SK-N-SH (cell line): ENCODE results near the gene XRCC3. TPM values are rescaled to one million over a fixed set of nuclear protein-coding genes. Genes with fewer than 3 reads are reported as not detected.

Source experiments
- CTCF ChIA-PET: fragments of 300-600, 350-600 bp; formaldehyde crosslinking; extraction: SDS; loops from one replicate; lab custom pipeline; 2021; lab: Yijun Ruan, JAX
- POLR2A ChIA-PET: fragments of 350-600 bp; sonication (Branson Sonifier 250); formaldehyde crosslinking; extraction: SDS; loops from one replicate; lab custom pipeline; 2020; ENCODE audit warnings: antibody characterized with exemption, inconsistent platforms; lab: Yijun Ruan, JAX
- DNase-seq: peaks from one replicate; pipeline ENCODE4 v3.0.0; 2012
- H2AFZ ChIP-seq: fragments of 200-600 bp; sonication (generic); 2 replicates; pipeline ENCODE4 v1.8.1; 2016; ENCODE audit warnings: antibody characterized with exemption, mild to moderate bottlenecking, low read depth
- H3F3A ChIP-seq: fragments of 200-600 bp; sonication (generic); replicated peaks from 2 replicates; pipeline ENCODE3; 2016; ENCODE audit warnings: antibody characterized with exemption, mild to moderate bottlenecking; ENCODE audit not compliant: insufficient read depth
- H3K27ac ChIP-seq, 2 experiments: fragments of 200-500 bp in 1 of 2; fragments of 200-600 bp in 1 of 2; sonication (Bioruptor generic) in 1 of 2; sonication (generic), shearing (Covaris generic) in 1 of 2; 2 replicates each; pipeline versions ENCODE4 v1.5.1 to v1.6.1; 2014 to 2016; ENCODE audit warnings: low read depth in 2 of 2, inconsistent platforms in 1 of 2, low read length in 1 of 2, mild to moderate bottlenecking in 1 of 2, mixed read lengths in 1 of 2
- H3K27me3 ChIP-seq: fragments of 200-600 bp; sonication (generic), shearing (Covaris generic); 2 replicates; pipeline ENCODE4 v1.6.1; 2016; ENCODE audit warnings: mixed run types; ENCODE audit not compliant: insufficient read depth
- H3K36me3 ChIP-seq, 2 experiments: fragments of 200-500 bp in 1 of 2; fragments of 200-600 bp in 1 of 2; sonication (Bioruptor generic) in 1 of 2; sonication (generic) in 1 of 2; replicated peaks in 1 of 2; 2 replicates each; pipeline versions ENCODE3 to v1.5.1; 2014 to 2016; ENCODE audit warnings: low read length in 1 of 2, mild to moderate bottlenecking in 1 of 2; ENCODE audit not compliant: insufficient read depth in 2 of 2, control insufficient read depth in 1 of 2
- H3K4me1 ChIP-seq, 2 experiments: fragments of 200-500 bp in 1 of 2; fragments of 200-600 bp in 1 of 2; sonication (Bioruptor generic) in 1 of 2; sonication (generic), shearing (Covaris generic) in 1 of 2; 2 replicates each; pipeline versions ENCODE4 v1.5.1 to v1.6.1; 2014 to 2016; ENCODE audit warnings: low read depth in 1 of 2, low read length in 1 of 2, mixed run types in 1 of 2; ENCODE audit not compliant: insufficient read depth in 2 of 2, control insufficient read depth in 1 of 2
- H3K4me2 ChIP-seq: fragments of 200-600 bp; sonication (generic), shearing (Covaris generic); 2 replicates; pipeline ENCODE4 v1.6.1; 2017; ENCODE audit warnings: mixed run types
- H3K4me3 ChIP-seq, 2 experiments: fragments of 200-500 bp in 1 of 2; fragments of 200-600 bp in 1 of 2; sonication (Bioruptor generic) in 1 of 2; sonication (generic), shearing (Covaris generic) in 1 of 2; 2 replicates each; pipeline versions ENCODE4 v1.5.1 to v1.8.1; 2014 to 2016; ENCODE audit warnings: low read depth in 2 of 2, inconsistent platforms in 1 of 2, low read length in 1 of 2, mild to moderate bottlenecking in 1 of 2, mixed read lengths in 1 of 2, moderate library complexity in 1 of 2
- H3K79me2 ChIP-seq: fragments of 200-600 bp; sonication (generic); 2 replicates; pipeline ENCODE4 v1.8.1; 2017; ENCODE audit warnings: mild to moderate bottlenecking; ENCODE audit not compliant: insufficient read depth
- H3K9ac ChIP-seq: fragments of 200-600 bp; sonication (generic); 2 replicates; pipeline ENCODE4 v1.6.1; 2017; ENCODE audit warnings: mixed run types
- H3K9me2 ChIP-seq: fragments of 200-600 bp; sonication (generic); 2 replicates; pipeline ENCODE4 v1.6.1; 2017; ENCODE audit warnings: mixed run types
- H3K9me3 ChIP-seq: fragments of 200-600 bp; sonication (generic); 2 replicates; pipeline ENCODE4 v1.6.1; 2017; ENCODE audit warnings: mixed run types, mild to moderate bottlenecking, moderate library complexity
- H4K20me1 ChIP-seq: fragments of 200-600 bp; sonication (generic); 2 replicates; pipeline ENCODE4 v1.6.1; 2017; ENCODE audit warnings: mild to moderate bottlenecking, mixed run types; ENCODE audit not compliant: insufficient read depth
- ELF1 ChIP-seq: IDR thresholded peaks from 2 replicates; pipeline ENCODE4 v1.4.0; 2012
- EP300 ChIP-seq, 2 experiments: IDR thresholded peaks; 2 replicates each; pipeline versions ENCODE4 v1.4.0 to v1.6.1; 2012; ENCODE audit warnings: borderline replicate concordance in 1 of 2, low read depth in 1 of 2, low read length in 1 of 2
- EZH2phosphoT487 ChIP-seq: fragments of 200-600 bp; sonication (generic); IDR thresholded peaks from 2 replicates; pipeline ENCODE4 v1.6.1; 2017; ENCODE audit warnings: low read depth, mixed run types, mild to moderate bottlenecking, antibody characterized with exemption, moderate library complexity, borderline replicate concordance
- FOSL2 ChIP-seq: IDR thresholded peaks from 2 replicates; pipeline ENCODE4 v1.4.0; 2012; ENCODE audit warnings: low read depth, mild to moderate bottlenecking, moderate library complexity, borderline replicate concordance
- FOXM1 ChIP-seq: IDR thresholded peaks from 2 replicates; pipeline ENCODE4 v1.4.0; 2012; ENCODE audit warnings: low read depth, mild to moderate bottlenecking
- GABPA ChIP-seq: IDR thresholded peaks from 2 replicates; pipeline ENCODE4 v1.4.0; 2012; ENCODE audit warnings: low read depth, mild to moderate bottlenecking
- JUND ChIP-seq: IDR thresholded peaks from 2 replicates; pipeline ENCODE4 v1.4.0; 2012
- MEF2A ChIP-seq: IDR thresholded peaks from 2 replicates; pipeline ENCODE4 v1.4.0; 2012; ENCODE audit warnings: low read depth, borderline replicate concordance
- NFIC ChIP-seq: IDR thresholded peaks from 2 replicates; pipeline ENCODE4 v1.4.0; 2012; ENCODE audit warnings: borderline replicate concordance
- POLR2AphosphoS5 ChIP-seq: IDR thresholded peaks from 2 replicates; pipeline ENCODE4 v1.6.1; 2012; ENCODE audit warnings: low read depth, low read length
- RFX5 ChIP-seq: IDR thresholded peaks from 2 replicates; pipeline ENCODE4 v1.6.1; 2012; ENCODE audit warnings: mild to moderate bottlenecking, improper control_type of control experiment, low read length
- RXRA ChIP-seq: IDR thresholded peaks from 2 replicates; pipeline ENCODE4 v1.4.0; 2012; ENCODE audit warnings: low read depth, mild to moderate bottlenecking, borderline replicate concordance
- SIN3A ChIP-seq: IDR thresholded peaks from 2 replicates; pipeline ENCODE4 v1.6.1; 2012; ENCODE audit warnings: low read depth, mild to moderate bottlenecking, low read length, moderate library complexity, borderline replicate concordance
- TAF1 ChIP-seq: IDR thresholded peaks from 2 replicates; pipeline ENCODE4 v1.6.1; 2012; ENCODE audit warnings: low read depth, mild to moderate bottlenecking, low read length, moderate library complexity, borderline replicate concordance
- TCF12 ChIP-seq: IDR thresholded peaks from 2 replicates; pipeline ENCODE4 v1.4.0; 2012
- TEAD4 ChIP-seq: IDR thresholded peaks from 2 replicates; pipeline ENCODE4 v1.4.0; 2012; ENCODE audit warnings: mild to moderate bottlenecking, borderline replicate concordance; ENCODE audit not compliant: insufficient read depth
- YY1 ChIP-seq: IDR thresholded peaks from 2 replicates; pipeline ENCODE4 v1.4.0; 2012; ENCODE audit warnings: low read depth, mild to moderate bottlenecking
- WGBS: methylation state at CpG from one replicate; pipeline ENCODE4 v1.1.6; 2017; ENCODE audit warnings: low lambda C conversion rate; 5-methylcytosine and 5-hydroxymethylcytosine counted together
- polyA plus RNA-seq, 3 experiments: library from polyadenylated mRNA; depleted of rRNA; stranded (reverse); fragments of >200 nt; gene quantifications; 2 replicates each; pipeline ENCODE4 v1.2.3, GENCODE V29; 2012
- TF ChIP-seq, protein P1 (sequence below): fragments of 150-350 bp; IDR thresholded peaks from 2 replicates; pipeline ENCODE4 v1.6.1; 2017; ENCODE audit warnings: antibody characterized with exemption, low read length, low read depth, borderline replicate concordance
- TF ChIP-seq, protein P2 (sequence below): IDR thresholded peaks from 2 replicates; pipeline ENCODE4; 2012
- TF ChIP-seq, protein P3 (sequence below): IDR thresholded peaks from 2 replicates; pipeline ENCODE4 v1.6.1; 2012; ENCODE audit warnings: mild to moderate bottlenecking, low read depth, low read length, moderate library complexity
- TF ChIP-seq, protein P4 (sequence below): IDR thresholded peaks from 2 replicates; pipeline ENCODE4 v1.4.0; 2012; ENCODE audit warnings: low read depth, borderline replicate concordance

XRCC3 gene
- polyA plus RNA-seq, 1 of the 3 experiments (the other 2 are of a cell fraction) = 11.7 TPM

DNA sequence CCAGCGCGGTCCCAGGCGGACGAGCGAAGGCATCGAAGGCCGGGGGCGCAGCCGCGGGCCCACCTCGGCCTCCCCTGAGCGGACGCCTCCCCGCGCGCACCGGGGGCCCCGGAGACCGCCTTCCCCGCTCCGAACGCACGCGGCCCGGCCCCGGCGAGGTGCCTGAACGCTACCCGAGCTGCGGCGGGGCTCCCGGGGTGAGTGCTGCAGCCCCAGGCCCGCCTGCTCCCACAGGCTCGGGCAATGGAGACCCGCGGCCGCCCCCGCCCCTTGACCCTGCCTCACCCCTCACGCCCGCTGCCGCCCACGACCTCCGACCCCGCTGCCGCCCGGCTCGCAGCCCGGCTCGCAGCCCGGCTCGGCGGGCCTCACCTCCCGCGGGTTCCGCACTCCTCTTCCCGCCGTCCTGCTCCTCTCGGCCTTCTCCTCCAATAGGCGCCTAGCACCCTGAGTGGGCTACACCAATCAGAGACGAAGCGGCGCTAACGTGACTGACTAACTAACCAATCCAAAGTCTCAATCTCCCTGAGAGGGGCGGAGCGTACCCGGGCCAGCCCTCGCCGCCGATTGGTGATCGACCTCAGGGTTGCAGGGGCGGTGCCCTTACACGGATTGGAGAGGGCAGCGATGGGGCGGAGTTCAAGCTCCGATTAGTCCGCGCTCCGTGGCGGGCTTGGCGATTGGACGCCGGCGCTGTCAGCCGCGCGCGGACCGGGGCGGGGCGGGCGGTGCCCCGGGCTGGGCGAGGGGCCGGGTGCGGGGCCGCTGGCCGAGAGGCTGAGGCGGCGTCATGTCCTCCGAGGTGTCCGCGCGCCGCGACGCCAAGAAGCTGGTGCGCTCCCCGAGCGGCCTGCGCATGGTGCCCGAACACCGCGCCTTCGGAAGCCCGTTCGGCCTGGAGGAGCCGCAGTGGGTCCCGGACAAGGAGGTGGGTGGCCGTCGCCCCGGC lies at the start of gene XRCC3, which contains the start of gene ZFYVE21 (continued):
- TF ChIP-seq, protein P1, sequence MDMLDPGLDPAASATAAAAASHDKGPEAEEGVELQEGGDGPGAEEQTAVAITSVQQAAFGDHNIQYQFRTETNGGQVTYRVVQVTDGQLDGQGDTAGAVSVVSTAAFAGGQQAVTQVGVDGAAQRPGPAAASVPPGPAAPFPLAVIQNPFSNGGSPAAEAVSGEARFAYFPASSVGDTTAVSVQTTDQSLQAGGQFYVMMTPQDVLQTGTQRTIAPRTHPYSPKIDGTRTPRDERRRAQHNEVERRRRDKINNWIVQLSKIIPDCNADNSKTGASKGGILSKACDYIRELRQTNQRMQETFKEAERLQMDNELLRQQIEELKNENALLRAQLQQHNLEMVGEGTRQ = peak; percentile 42; the same call in 1 of the 2 replicates
- no peak for TF ChIP-seq JUND
- TF ChIP-seq, all 33 proteins: peak for 12

DNA sequence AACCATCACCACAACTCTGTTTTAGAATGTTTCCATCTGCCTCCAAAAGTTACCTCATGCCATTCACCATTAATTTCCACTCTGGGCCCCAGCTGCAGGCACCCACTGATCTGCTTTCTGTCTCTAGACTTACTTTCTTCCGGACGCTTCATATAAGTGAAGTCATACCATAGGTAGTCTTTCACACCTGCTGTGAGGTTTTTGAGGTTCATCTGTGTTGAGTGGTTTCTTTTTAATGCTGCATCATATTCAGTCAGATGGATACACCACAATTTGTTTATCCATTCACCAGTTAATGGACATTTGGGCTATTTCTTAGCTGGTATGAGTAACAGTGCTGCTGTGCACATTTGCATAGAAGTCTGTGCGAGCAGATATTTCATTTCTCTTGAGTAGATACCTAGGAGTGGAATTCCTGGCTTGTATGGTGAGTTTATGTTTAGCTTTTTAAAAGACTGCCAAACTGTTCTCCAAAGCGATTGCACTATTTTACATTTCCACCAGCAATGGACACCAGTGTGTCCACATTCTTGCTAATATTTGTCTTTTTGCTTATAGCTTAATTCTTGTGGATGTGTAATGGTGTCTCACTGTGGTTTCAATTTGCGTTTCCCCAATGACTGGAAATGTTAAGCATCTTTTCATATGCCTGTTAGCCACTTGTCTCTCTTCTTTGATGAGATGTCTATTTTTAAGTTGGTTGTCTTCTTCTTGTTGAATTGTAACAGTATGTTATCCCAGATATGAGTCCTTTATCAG lies 48.7 kb upstream of the XRCC3 start:
- 89% methylated on average over 5 of the region's 5 CpGs for WGBS
- CTCF ChIA-PET = interaction anchor here (1.2 kb wide), 1 partner anchor 11 kb away, joined by 4 read pairs; no protein-coding TSS in a partner anchor

More for the DNA sequence above, 48.7 kb upstream of the XRCC3 start:
- Histone ChIP-seq H3F3A (peaks cover 4% of the 10 kb centered on the region), H3K4me3 (no peak overlapping the region), H3K4me2 (no peak overlapping the region), H3K27ac (no peak overlapping the region), H3K79me2 (no peaks in the 10 kb centered on the region), H3K9me3 (no peaks in the 10 kb centered on the region), H3K9me2 (no peaks in the 10 kb centered on the region), H3K36me3 (peaks cover 0 to 5% of the 10 kb centered on the region in 2 experiments), H3K4me1 (no peaks in the 10 kb centered on the region; a peak in 1 of 4 replicates), H3K27me3 (no peaks in the 10 kb centered on the region), H4K20me1 (no peaks in the 10 kb centered on the region), H2AFZ (no peak overlapping the region), H3K9ac (no peak overlapping the region)
- TF ChIP-seq TEAD4 = no peak
- no peak for TF ChIP-seq FOXM1
- no peak for TF ChIP-seq EZH2phosphoT487
- TF ChIP-seq, protein P2, sequence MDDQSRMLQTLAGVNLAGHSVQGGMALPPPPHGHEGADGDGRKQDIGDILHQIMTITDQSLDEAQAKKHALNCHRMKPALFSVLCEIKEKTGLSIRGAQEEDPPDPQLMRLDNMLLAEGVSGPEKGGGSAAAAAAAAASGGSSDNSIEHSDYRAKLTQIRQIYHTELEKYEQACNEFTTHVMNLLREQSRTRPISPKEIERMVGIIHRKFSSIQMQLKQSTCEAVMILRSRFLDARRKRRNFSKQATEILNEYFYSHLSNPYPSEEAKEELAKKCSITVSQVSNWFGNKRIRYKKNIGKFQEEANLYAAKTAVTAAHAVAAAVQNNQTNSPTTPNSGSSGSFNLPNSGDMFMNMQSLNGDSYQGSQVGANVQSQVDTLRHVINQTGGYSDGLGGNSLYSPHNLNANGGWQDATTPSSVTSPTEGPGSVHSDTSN = no peak
- TF ChIP-seq, protein P3, sequence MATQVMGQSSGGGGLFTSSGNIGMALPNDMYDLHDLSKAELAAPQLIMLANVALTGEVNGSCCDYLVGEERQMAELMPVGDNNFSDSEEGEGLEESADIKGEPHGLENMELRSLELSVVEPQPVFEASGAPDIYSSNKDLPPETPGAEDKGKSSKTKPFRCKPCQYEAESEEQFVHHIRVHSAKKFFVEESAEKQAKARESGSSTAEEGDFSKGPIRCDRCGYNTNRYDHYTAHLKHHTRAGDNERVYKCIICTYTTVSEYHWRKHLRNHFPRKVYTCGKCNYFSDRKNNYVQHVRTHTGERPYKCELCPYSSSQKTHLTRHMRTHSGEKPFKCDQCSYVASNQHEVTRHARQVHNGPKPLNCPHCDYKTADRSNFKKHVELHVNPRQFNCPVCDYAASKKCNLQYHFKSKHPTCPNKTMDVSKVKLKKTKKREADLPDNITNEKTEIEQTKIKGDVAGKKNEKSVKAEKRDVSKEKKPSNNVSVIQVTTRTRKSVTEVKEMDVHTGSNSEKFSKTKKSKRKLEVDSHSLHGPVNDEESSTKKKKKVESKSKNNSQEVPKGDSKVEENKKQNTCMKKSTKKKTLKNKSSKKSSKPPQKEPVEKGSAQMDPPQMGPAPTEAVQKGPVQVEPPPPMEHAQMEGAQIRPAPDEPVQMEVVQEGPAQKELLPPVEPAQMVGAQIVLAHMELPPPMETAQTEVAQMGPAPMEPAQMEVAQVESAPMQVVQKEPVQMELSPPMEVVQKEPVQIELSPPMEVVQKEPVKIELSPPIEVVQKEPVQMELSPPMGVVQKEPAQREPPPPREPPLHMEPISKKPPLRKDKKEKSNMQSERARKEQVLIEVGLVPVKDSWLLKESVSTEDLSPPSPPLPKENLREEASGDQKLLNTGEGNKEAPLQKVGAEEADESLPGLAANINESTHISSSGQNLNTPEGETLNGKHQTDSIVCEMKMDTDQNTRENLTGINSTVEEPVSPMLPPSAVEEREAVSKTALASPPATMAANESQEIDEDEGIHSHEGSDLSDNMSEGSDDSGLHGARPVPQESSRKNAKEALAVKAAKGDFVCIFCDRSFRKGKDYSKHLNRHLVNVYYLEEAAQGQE = no peak
- TF ChIP-seq RXRA = no peak
- no peak for TF ChIP-seq EP300 (IDR thresholded peaks at IDR 0.05; ENCODE audit: borderline replicate concordance in 1 of 2, low read depth in 1 of 2, low read length in 1 of 2)
- TF ChIP-seq MEF2A = no peak
- TF ChIP-seq, protein P4, sequence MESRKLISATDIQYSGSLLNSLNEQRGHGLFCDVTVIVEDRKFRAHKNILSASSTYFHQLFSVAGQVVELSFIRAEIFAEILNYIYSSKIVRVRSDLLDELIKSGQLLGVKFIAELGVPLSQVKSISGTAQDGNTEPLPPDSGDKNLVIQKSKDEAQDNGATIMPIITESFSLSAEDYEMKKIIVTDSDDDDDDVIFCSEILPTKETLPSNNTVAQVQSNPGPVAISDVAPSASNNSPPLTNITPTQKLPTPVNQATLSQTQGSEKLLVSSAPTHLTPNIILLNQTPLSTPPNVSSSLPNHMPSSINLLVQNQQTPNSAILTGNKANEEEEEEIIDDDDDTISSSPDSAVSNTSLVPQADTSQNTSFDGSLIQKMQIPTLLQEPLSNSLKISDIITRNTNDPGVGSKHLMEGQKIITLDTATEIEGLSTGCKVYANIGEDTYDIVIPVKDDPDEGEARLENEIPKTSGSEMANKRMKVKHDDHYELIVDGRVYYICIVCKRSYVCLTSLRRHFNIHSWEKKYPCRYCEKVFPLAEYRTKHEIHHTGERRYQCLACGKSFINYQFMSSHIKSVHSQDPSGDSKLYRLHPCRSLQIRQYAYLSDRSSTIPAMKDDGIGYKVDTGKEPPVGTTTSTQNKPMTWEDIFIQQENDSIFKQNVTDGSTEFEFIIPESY = no peak
- no peak for TF ChIP-seq SIN3A
- TF ChIP-seq GABPA = no peak
- no peak for TF ChIP-seq POLR2AphosphoS5
- no peak for TF ChIP-seq NFIC
- no peak for TF ChIP-seq FOSL2
- no peak for TF ChIP-seq YY1
- no peak for TF ChIP-seq ELF1
- TF ChIP-seq TAF1 = no peak
- TF ChIP-seq RFX5 = no peak
- TF ChIP-seq TCF12 = no peak
- POLR2A ChIA-PET = no interaction called here
- DNase-seq = no peak
